SU-DHL-6 (cell line): ENCODE results near the gene CEP170.
"Not testable (repeated sequence)": the region's sequence is repeated elsewhere in the genome, so short reads cannot be mapped to it uniquely, and the experiment has no call there.

Source experiments
- H2AFZ ChIP-seq: fragments of 200-600 bp; sonication (generic); 2 replicates; pipeline ENCODE4 v1.6.1; 2014; ENCODE audit warnings: low read depth, mild to moderate bottlenecking, moderate library complexity, mixed read lengths, antibody characterized with exemption, low read length; ENCODE audit not compliant: severe bottlenecking
- H3F3A ChIP-seq: fragments of 200-600 bp; shearing (Covaris generic); 2 replicates; pipeline ENCODE4 v1.6.0; 2016; ENCODE audit warnings: antibody characterized with exemption, mild to moderate bottlenecking; ENCODE audit not compliant: insufficient read depth
- H3K27ac ChIP-seq: fragments of 200-600 bp; sonication (generic); 2 replicates; pipeline ENCODE4 v1.5.1; 2016; ENCODE audit warnings: low read depth, mild to moderate bottlenecking, low read length, moderate library complexity, mixed read lengths
- H3K27me3 ChIP-seq: fragments of 200-600 bp; sonication (generic), shearing (Covaris generic); 2 replicates; pipeline ENCODE4 v1.6.0; 2014; ENCODE audit warnings: mild to moderate bottlenecking, low read length
- H3K36me3 ChIP-seq: fragments of 200-600 bp; sonication (generic); 2 replicates; pipeline ENCODE4 v1.6.1; 2014; ENCODE audit warnings: mild to moderate bottlenecking, low read length, mixed read lengths
- H3K4me2 ChIP-seq: fragments of 300-600, 200-600 bp; shearing (Covaris generic), sonication (generic); 2 replicates; pipeline ENCODE4 v1.6.0; 2014; ENCODE audit warnings: low read length, low read depth, mild to moderate bottlenecking; ENCODE audit not compliant: poor library complexity, severe bottlenecking
- H3K4me3 ChIP-seq: fragments of 200-600 bp; sonication (generic); 2 replicates; pipeline ENCODE4 v1.5.1; 2014; ENCODE audit warnings: antibody characterized with exemption, low read length, mild to moderate bottlenecking, mixed read lengths; ENCODE audit not compliant: insufficient read depth, poor library complexity, severe bottlenecking
- H3K79me2 ChIP-seq: fragments of 200-600 bp; sonication (generic); 2 replicates; pipeline ENCODE4 v1.6.1; 2014; ENCODE audit warnings: mild to moderate bottlenecking, low read length, moderate library complexity; ENCODE audit not compliant: insufficient read depth
- H3K9ac ChIP-seq: fragments of 200-600 bp; sonication (generic); 2 replicates; pipeline ENCODE4 v1.7.0; 2014; ENCODE audit warnings: mild to moderate bottlenecking, low read length
- H3K9me2 ChIP-seq: fragments of 200-600 bp; sonication (generic); replicated peaks from 2 replicates; pipeline ENCODE4 v1.6.1; 2014; ENCODE audit warnings: low read length; ENCODE audit not compliant: insufficient read depth
- H3K9me3 ChIP-seq: fragments of 200-600 bp; sonication (generic); 2 replicates; pipeline ENCODE4 v1.6.1; 2014; ENCODE audit warnings: low read length, mixed read lengths; ENCODE audit not compliant: insufficient read depth
- H4K20me1 ChIP-seq: fragments of 200-600 bp; sonication (generic); 2 replicates; pipeline ENCODE4 v1.6.1; 2014; ENCODE audit warnings: low read depth, mild to moderate bottlenecking, antibody characterized with exemption, low read length, moderate library complexity, mixed read lengths

Gene CEP170

GRCh38 chr1:243114059-243114713 is 140.9 kb downstream of the CEP170 start:
- not testable (repeated sequence) for H3K9ac ChIP-seq, H4K20me1 ChIP-seq, H3K27me3 ChIP-seq, H3K9me3 ChIP-seq, H3K79me2 ChIP-seq, H3F3A ChIP-seq, H3K27ac ChIP-seq, H3K4me3 ChIP-seq, H3K36me3 ChIP-seq, H3K9me2 ChIP-seq
- peak overlapping the region; percentile 74 for H2AFZ ChIP-seq
- peak overlapping the region; percentile 27 for H3K4me2 ChIP-seq

- not testable (repeated sequence) for H3K79me2 ChIP-seq, H3K9me3 ChIP-seq, H3K27me3 ChIP-seq, H4K20me1 ChIP-seq, H3K4me3 ChIP-seq, H3F3A ChIP-seq, H3K9me2 ChIP-seq, H3K9ac ChIP-seq, H3K4me2 ChIP-seq, H3K27ac ChIP-seq, H2AFZ ChIP-seq, H3K36me3 ChIP-seq
Measured at GRCh38 chr1:243107171-243107570, 147.9 kb downstream of the CEP170 start.

DNA sequence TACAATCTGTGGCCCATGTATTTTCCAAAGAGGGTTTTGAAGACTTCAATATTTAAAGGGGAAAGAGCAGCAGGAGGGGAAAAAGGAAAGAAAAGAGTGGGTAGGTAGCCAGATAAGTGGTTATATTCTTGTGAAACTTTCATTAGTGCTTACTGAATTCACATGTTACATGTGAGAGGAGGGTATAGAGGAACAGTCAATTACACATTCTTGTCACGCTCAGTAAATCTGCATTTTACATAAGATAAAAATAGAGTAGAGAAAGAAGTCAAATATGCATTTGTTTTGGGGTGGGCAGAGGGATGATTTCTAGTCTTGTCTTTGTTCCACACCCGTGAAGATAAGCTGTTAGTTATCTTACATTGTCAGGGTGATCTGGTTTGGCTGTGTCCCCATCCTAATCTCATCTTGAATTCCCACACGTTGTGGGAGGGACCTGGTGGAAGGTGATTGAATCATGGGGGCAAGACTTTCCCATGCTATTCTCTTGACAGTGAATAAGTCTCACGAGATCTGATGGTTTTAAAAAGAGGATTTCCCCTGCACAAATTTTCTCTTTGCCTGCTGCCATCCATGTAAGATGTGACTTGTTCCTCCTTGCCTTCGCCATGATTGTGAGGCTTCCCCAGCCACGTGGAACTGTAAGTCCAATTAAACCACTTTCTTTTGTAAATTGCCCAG is 149.3 kb downstream of the CEP170 start:
- H3F3A ChIP-seq, H3K4me3 ChIP-seq, H2AFZ ChIP-seq, H4K20me1 ChIP-seq, H3K9me3 ChIP-seq, H3K36me3 ChIP-seq, H3K9me2 ChIP-seq, H3K4me2 ChIP-seq, H3K9ac ChIP-seq, H3K27ac ChIP-seq, H3K79me2 ChIP-seq, H3K27me3 ChIP-seq: not testable (repeated sequence)

GRCh38 chr1:243105104-243105503 is 150.0 kb downstream of the CEP170 start:
- not testable (repeated sequence) for H3K27ac ChIP-seq, H3K9me3 ChIP-seq, H3K27me3 ChIP-seq, H2AFZ ChIP-seq, H3K9me2 ChIP-seq, H3K4me3 ChIP-seq, H3K36me3 ChIP-seq, H3K79me2 ChIP-seq, H3F3A ChIP-seq, H3K4me2 ChIP-seq, H4K20me1 ChIP-seq, H3K9ac ChIP-seq

DNA sequence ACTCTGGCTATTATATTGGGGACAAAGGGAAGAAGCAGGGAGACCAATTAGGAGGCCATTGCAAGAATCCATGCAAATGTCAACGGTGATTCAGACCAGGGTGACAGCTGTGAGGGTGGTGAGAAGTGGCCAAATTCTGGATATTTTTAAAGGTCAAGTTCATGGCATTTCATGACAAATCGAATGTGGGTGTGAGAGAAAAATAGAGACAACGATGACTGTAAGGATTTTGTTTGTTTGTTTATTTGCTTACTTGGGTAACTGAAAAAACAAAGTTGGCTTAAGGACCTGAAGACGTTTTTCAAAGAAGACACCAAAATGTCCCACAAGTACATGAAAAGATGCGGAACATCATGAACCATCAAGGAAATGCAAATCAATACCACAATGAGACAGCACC is 150.6 kb downstream of the CEP170 start:
- H3K27ac ChIP-seq, H3F3A ChIP-seq, H3K9ac ChIP-seq, H2AFZ ChIP-seq, H3K4me2 ChIP-seq, H3K36me3 ChIP-seq, H3K9me2 ChIP-seq, H3K79me2 ChIP-seq, H4K20me1 ChIP-seq, H3K4me3 ChIP-seq, H3K27me3 ChIP-seq, H3K9me3 ChIP-seq: not testable (repeated sequence)

DNA sequence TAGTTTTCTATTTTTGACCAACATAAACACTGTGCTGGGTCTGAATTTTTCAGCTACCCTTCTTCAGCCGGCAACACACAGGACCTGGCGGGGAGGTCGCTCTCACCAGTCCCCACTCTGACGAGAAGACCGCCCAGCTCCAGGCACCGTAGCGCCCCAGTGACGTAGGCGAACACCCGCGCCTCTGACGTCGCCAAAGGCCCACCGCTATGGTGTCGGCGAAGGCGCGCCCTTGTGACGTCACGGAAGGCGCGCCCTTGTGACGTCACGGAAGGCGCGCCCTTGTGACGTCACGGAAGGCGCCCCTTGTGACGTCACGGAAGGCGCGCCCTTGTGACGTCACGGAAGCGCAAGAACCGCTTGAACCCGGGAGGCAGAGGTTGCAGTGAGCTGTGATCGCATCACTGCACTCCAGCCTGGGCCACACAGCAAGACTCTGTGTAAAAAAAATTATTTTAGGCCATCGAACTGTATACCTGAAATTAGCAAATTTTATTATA is 153.5 kb downstream of the CEP170 start:
- not testable (repeated sequence) for H3K27ac ChIP-seq, H4K20me1 ChIP-seq, H3K9me2 ChIP-seq, H3K4me3 ChIP-seq, H3K27me3 ChIP-seq, H3K9ac ChIP-seq, H3K36me3 ChIP-seq, H3K79me2 ChIP-seq, H2AFZ ChIP-seq, H3F3A ChIP-seq, H3K4me2 ChIP-seq, H3K9me3 ChIP-seq

DNA sequence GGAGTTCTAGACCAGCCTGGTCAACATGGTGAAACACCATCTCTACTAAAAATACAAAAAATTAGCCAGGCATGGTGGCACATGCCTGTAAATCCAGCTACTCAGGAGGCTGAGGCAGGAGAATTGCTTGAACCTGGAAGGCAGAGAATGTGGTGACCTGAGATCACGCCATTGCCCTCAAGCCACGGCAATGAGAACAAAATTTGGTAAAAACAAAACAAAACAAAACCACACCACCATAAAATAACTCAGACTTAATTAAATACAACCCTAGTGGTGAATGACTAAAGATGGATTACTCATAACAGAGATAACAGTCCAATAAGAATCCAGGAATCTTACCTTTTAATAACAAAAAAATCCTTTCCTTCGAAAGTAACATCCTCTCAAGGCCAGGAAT is 167.7 kb downstream of the CEP170 start:
- H3K79me2 ChIP-seq: not testable (repeated sequence)

More for the DNA sequence above, 167.7 kb downstream of the CEP170 start:
- not testable (repeated sequence) for H3K27ac ChIP-seq, H3K4me2 ChIP-seq, H2AFZ ChIP-seq, H3K9me2 ChIP-seq, H3K36me3 ChIP-seq, H3K27me3 ChIP-seq, H3K9me3 ChIP-seq, H3K4me3 ChIP-seq, H3F3A ChIP-seq, H4K20me1 ChIP-seq, H3K9ac ChIP-seq
